NCI-H526 (cell line): ENCODE measurements around the gene NR2E3.

ENCODE experiments used
- DNase-seq, 2 experiments: peaks; one replicate each; lab custom pipeline; 2025; lab: John Stamatoyannopoulos, UW

NR2E3 gene

GRCh38 chr15:71810256-71811035, at the start of gene NR2E3:
NR2E3 (plus strand) TSS chr15:71810554; CDS start chr15:71810744, 190 bp downstream.
- DNase-seq = no peak

DNA sequence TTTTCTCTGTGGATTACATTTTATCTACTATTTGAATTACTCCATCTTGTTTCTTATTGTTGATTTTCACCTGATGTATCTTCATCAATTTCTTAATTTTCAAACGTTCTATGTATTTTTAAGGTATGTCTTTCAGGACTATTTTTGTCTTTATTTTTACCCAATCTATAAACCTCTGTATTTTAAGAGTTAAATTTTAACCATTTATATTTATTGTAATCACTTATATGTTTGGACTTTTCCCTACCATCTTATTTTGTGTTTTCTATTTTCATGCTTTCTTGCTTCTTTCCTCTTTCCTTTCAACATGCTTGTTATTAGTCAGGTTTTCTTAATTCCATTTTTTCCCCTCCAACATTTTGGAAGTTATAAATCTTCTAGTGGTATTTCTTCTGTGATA, 49.5 kb upstream of the NR2E3 start:
- no peak for DNase-seq

DNA sequence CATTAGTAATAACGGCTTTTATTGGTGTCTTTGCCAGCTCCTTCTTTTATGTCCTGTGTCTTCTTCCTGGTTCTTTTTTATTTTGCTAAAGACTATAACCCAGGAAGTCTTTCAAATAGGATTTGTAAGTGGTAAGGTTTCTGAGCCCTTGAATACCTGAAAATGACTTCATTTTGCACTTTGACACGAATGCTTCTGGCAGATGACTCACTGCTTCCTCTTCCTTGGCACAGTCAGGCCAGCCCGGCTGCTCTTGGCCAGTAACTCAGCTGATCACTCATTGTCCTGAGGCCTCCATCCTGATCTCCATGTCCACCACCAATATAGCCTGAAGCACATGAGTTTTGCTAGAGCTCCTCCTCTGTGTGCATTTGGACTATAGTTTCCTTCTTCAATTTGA, 48.7 kb upstream of the NR2E3 start:
- no peak for DNase-seq

DNA sequence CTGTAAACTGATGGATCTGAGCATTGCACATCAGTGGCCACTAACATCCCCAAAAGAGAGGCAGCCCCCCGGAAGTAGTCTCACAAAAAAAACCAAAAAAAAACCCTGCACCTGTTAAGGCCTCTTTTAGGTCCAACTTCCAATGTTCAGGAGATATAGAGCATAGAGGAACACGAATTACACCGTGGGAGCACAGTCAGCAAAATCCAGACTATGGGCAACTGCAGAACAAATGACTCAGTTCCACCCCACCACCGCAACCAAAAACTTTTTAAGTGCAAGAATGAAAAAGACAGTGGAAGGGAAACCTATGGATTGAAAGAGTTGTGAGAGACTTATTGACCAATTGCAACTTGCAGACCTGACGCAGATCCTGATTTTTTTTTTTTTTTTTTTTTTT, 42.2 kb upstream of the NR2E3 start:
- no peak for DNase-seq

GRCh38 chr15:71773206-71773859, 37.0 kb upstream of the NR2E3 start:
- no peak for DNase-seq

- no peak for DNase-seq
These were observed 34.5 kb upstream of the NR2E3 start for GRCh38 chr15:71775856-71776255.

GRCh38 chr15:71776304-71776703, 34.0 kb upstream of the NR2E3 start:
- DNase-seq = no peak

- no peak for DNase-seq
These were observed 33.0 kb upstream of the NR2E3 start for GRCh38 chr15:71777216-71777943.

- no peak for DNase-seq
These were observed 31.1 kb upstream of the NR2E3 start for GRCh38 chr15:71779073-71779797.

GRCh38 chr15:71780115-71780976, 30.0 kb upstream of the NR2E3 start:
- DNase-seq = peak in 1 of 2 experiments; percentile 68

DNA sequence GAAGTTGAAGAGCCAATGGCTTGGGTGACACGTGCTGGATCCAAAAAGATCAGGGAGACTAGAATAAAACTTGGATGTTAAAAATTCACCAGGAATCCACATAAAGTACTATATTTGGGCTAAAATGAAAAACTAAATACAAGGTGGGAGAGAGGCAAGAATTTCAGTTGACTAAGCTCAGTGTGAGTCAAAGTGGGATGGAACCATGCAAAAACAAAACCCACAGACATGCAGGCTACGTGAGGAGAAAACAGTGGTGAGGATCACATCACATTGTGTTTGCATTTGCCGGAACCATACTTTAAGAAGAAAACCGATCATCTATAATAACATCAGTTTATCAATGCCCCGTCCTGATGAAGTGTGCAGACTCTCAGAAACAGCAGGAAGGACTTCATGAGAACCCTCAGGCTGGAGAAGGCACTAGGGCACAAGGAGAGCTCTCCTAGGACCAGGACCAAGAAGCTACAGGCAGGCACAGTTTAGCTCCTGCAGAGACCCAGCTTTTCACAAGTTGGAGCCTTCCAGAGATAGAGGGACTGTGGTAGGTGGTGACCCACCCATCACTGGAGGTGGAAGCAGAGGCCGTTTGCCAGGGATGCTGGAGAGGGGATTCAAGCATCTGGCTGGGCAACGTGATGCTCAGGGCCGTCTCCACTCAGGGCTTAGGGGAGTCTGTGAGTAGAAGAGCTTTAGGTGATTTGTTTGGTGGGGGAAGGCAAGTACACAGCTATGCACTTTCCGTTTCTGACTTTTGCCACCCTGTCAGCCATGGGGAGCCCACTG, 29.0 kb upstream of the NR2E3 start:
- no peak for DNase-seq

GRCh38 chr15:71781965-71782265, 28.4 kb upstream of the NR2E3 start:
- DNase-seq = no peak

DNA sequence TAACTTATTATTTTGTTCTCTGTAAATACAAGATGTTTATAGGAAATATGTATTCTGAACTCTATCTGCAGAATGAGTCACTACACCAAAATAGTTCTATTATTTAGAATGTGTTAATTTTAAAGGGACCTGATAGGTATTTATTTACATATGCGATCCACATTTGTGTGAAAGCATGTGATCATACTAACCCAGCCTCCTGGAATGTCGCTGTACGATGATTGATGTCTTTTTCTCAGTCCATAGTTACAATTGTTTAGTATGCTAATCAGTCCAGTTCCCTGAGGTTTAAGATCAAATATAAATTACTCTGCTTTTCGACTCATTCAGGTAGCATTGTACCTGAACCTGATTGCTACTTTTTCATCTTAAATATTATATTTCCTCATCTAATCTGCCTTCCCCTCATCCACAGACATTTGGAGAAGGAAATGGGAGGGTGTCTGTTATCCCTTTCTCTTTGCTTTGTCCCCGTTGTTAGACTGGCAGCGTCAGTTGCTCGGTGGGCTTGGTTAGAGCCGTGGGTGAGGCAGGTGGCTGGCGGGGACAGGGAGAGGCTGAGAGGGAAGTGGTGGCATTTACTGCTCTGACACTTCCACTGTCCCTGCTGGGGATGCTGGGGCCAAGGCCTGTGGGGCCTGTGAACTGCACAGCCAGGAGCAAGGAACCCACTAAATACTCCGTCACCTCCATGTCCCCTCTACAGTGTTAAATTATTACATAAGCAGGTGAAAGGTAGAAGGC, 27.8 kb upstream of the NR2E3 start:
- DNase-seq = peak in 1 of 2 experiments; percentile 36

- DNase-seq = no peak
These were observed 25.6 kb upstream of the NR2E3 start for GRCh38 chr15:71784719-71785118.

DNA sequence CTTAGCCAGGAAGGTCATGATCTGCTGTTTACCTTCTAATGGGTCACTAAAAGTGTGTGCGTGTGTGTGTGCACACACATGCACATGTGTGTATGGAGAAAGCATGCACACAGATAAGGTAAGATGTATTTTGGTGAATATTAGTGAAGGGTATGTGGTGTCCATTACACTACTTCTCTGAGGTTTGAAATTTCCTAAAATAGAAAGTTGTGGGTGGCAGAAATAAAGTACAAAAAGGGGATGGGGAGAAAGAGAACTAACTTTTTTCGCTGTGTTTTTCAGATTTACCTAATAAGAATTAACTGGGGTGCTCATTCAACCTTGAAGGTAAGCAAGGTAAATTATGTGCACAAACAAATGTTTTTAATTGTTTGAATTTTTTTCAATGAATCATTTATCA, 24.4 kb upstream of the NR2E3 start:
- DNase-seq = no peak

- DNase-seq = no peak
These were observed 23.7 kb upstream of the NR2E3 start for GRCh38 chr15:71786673-71787072.

GRCh38 chr15:71788646-71789579, 21.4 kb upstream of the NR2E3 start:
- no peak for DNase-seq

GRCh38 chr15:71789616-71790015, 20.7 kb upstream of the NR2E3 start:
- DNase-seq = no peak

DNA sequence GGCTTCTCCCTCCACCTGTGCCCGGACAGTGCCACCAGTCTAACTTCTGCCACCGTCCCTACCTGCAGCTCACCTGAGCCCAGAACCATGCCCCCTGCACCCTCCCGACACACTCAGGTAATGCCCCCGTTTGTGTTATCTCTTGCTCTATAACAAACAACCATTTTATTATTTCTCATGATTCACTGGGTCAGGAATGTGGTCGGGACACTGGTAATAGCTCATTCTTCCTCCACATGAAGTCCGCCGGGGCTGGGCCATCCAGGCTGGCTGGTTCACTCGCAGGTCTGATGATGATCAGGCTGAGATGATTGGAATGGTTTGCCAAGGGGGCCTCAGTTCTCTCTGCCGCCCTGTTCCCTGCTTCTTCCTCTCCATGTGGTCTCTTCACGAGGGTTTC, 20.3 kb upstream of the NR2E3 start:
- DNase-seq = no peak
